Stomach (tissue), 9 donors: Measurements from ENCODE around the gene LENEP. TPM values are rescaled to one million over a fixed set of nuclear protein-coding genes. Genes with fewer than 3 reads are reported as not detected.

ENCODE experiments used
- DNase-seq, 2 donors: peaks; one replicate each; pipeline versions ENCODE4 v3.0.0 to v3.0.0-alpha.2; 2013 to 2019
- H3K27ac ChIP-seq, 5 donors: fragments of 200-600 bp in 4 of 5; sonication (generic) in 4 of 5; one replicate each; pipeline ENCODE4 v1.5.1; 2013 to 2019; ENCODE audit warnings: mild to moderate bottlenecking in 1 of 5, moderate library complexity in 1 of 5
- H3K27me3 ChIP-seq, 3 donors: fragments of 200-600 bp; sonication (generic); one replicate each; pipeline ENCODE4 v1.5.1; 2017 to 2019; ENCODE audit warnings: mixed run types in 1 of 3
- H3K36me3 ChIP-seq, 4 donors: fragments of 200-600 bp; sonication (generic); 1 replicate in 3 of 4; 2 replicates in 1 of 4; pipeline ENCODE4 v1.5.1; 2016 to 2019
- H3K4me1 ChIP-seq, 4 donors: fragments of 200-600 bp; sonication (generic); one replicate each; pipeline ENCODE4 v1.5.1; 2016 to 2019
- H3K4me3 ChIP-seq, 4 donors: fragments of 200-600 bp; sonication (generic) in 3 of 4; one replicate each; pipeline ENCODE4 v1.5.1; 2016 to 2019; ENCODE audit warnings: mild to moderate bottlenecking in 1 of 4
- H3K9me3 ChIP-seq, 4 donors: fragments of 200-600 bp; sonication (generic); one replicate each; pipeline ENCODE4 v1.5.1; 2016 to 2019
- EP300 ChIP-seq: sonication (generic); formaldehyde crosslinking; IDR thresholded peaks from one replicate; pipeline ENCODE4 v1.6.1; 2017; ENCODE audit warnings: antibody characterized with exemption
- POLR2A ChIP-seq, 4 donors: fragments of 450-650 bp; IDR thresholded peaks; one replicate each; pipeline ENCODE4 v1.6.1; 2016; ENCODE audit warnings: antibody characterized with exemption in 4 of 4, control low read depth in 2 of 4, mild to moderate bottlenecking in 1 of 4, moderate library complexity in 1 of 4
- POLR2AphosphoS5 ChIP-seq, 3 donors: sonication (generic); formaldehyde crosslinking; IDR thresholded peaks; one replicate each; pipeline ENCODE4 v1.6.1; 2016; ENCODE audit warnings: antibody characterized with exemption in 3 of 3
- WGBS, 5 donors: extraction: QIAGEN DNeasy Blood & Tissue Kit in 3 of 5; methylation state at CpG; one replicate each; pipeline versions ENCODE4 v1.1.5 to v1.1.7; 2013 to 2018; 5-methylcytosine and 5-hydroxymethylcytosine counted together
- intact Hi-C: fragments of 100-400 bp; cut with DNase I; formaldehyde crosslinking; loops from one replicate; pipeline ENCODE4 v1.15.1; 2023; ENCODE audit warnings: low total_unique reads
- polyA plus RNA-seq, 3 donors: library from polyadenylated mRNA; stranded (reverse); fragments of 200-250 nt; gene quantifications; one replicate each; pipeline ENCODE4 v1.2.3, GENCODE V29; 2013
- total RNA-seq, 5 donors: library from RNA; depleted of rRNA; stranded (reverse); fragments of >200 nt; gene quantifications; one replicate each; pipeline versions ENCODE4 v1.1.0 to v1.2.3, GENCODE V29; 2014 to 2016
- TF ChIP-seq, protein P1 (sequence below), 7 experiments: fragments of 450-650 bp in 4 of 7; fragments of 200-600 bp in 3 of 7; sonication (generic) in 3 of 7; IDR thresholded peaks; one replicate each; pipeline ENCODE4 v1.5.1; 2016 to 2019; ENCODE audit warnings: antibody characterized with exemption in 7 of 7, control low read depth in 2 of 7, mild to moderate bottlenecking in 1 of 7
- donor health status: healthy with polysubstance abuse.
- donor health status: Bipolar disorder and iron deficiency.
- donor health status: healthy.

LENEP gene
- total and polyA plus RNA-seq, 8 donors = 1.1 to 11.6 TPM; not detected in 6

DNA sequence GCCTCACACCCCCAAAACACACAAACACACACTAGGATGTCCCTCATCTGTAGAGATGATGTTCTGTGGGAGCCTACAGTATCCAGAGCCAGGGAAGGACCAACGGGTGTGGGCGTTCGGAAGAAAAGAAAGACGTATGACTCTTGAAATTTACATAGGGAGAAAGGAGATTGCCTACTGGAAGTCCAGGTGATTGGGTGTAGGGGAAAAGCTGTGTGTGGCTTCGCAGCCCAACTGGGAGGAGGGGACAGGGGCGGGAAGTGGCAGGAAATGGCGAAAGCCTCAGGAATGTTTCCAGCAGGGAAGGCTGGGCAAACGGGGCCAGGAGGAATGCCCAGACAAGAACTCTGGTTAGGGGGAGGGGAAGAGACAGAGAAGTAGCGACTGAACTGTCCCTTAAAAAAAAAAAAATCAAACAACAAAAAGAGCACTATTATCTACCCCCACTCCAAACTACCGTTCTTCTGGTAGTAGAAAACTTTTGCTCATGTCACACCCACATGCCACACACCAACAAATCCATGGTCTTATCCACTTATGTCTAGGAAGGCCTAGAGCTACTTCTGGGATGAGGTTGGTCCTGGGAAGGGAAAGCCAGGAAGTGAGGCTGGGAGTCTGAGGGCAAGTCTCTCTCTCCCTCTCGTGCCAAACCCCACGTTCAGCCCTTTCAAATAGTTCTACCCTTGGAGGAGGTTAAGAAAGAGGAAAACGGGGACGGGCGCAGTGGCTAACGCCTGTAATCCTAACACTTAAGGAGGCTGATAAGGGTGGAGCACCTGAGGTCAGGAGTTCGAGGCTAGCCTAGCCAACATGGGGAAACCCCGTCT, 20.7 kb upstream of the LENEP start:
- peak; percentile 83 to 90 for DNase-seq
- TF ChIP-seq, protein P1, sequence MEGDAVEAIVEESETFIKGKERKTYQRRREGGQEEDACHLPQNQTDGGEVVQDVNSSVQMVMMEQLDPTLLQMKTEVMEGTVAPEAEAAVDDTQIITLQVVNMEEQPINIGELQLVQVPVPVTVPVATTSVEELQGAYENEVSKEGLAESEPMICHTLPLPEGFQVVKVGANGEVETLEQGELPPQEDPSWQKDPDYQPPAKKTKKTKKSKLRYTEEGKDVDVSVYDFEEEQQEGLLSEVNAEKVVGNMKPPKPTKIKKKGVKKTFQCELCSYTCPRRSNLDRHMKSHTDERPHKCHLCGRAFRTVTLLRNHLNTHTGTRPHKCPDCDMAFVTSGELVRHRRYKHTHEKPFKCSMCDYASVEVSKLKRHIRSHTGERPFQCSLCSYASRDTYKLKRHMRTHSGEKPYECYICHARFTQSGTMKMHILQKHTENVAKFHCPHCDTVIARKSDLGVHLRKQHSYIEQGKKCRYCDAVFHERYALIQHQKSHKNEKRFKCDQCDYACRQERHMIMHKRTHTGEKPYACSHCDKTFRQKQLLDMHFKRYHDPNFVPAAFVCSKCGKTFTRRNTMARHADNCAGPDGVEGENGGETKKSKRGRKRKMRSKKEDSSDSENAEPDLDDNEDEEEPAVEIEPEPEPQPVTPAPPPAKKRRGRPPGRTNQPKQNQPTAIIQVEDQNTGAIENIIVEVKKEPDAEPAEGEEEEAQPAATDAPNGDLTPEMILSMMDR (IDR thresholded peaks at IDR 0.05) = no peak
- peak; percentile 67 for TF ChIP-seq EP300
- peak; percentile 44 to 90 (median 88) for TF ChIP-seq POLR2AphosphoS5 (IDR thresholded peaks at IDR 0.05)
- H3K4me1 ChIP-seq = peaks cover 53 to 73% (median 59%) of the 10 kb centered on the region in 4 donors
- intact Hi-C loops = no loop called here
- H3K27me3 ChIP-seq = no peaks in the 10 kb centered on the region
- WGBS, 5 donors = 15 to 29% (median 19%) methylated on average over 18 of the region's 18 CpGs
- peak overlapping the region; percentile 64 to 70 (median 68) for H3K4me3 ChIP-seq
- peaks cover 3 to 23% (median 16%) of the 10 kb centered on the region in 4 donors for H3K36me3 ChIP-seq
- peak overlapping the region; percentile 96 to 100 (median 99) for H3K27ac ChIP-seq
- H3K9me3 ChIP-seq = no peaks in the 10 kb centered on the region

DNA sequence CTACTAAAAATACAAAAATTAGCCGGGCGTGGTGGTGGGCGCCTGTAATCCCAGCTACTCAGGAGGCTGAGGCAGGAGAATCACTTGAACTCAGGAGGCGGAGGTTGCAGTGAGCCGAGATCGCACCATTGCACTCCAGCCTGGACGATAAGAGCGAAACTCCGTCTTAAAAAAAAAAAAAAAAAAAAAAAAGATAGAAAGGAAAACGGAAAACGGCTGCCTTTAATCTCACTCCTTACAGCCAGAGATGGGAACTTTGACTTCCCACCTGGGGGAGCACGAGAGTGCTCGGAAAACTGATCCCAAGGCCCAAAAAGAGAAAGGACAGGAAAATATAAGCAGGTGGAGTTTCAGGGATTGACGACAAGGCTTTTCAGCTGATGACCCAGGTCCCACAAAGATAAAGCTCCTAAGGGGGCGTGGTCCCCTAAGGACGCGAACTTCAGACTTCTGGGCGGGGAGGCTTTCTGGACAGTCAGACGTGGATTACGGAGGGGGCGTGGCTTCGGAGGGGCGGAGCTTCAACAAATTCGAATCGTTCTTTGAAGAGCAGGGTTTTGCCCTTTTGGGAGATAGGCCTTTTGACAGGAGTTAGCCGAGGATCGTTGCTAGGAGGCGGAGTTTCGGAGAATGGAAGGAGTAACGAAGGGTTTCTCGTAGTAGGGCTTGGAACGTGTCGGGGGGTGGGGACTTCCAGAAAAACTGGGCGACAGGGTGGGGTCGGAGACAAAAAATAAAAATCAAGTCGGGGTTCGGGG, 19.9 kb upstream of the LENEP start:
- peaks cover 50 to 65% (median 56%) of the 10 kb centered on the region in 4 donors for H3K4me1 ChIP-seq
- TF ChIP-seq, protein P1 (IDR thresholded peaks at IDR 0.05) = peak in 1 of 7 experiments; percentile 31
- TF ChIP-seq EP300 (no peak), POLR2A (IDR thresholded peaks at IDR 0.05) (no peak), POLR2AphosphoS5 (IDR thresholded peaks at IDR 0.05) (peak; percentile 51 to 88 (median 88))
- no peaks in the 10 kb centered on the region for H3K27me3 ChIP-seq
- intact Hi-C loops = no loop called here
- peak overlapping the region; percentile 64 to 70 (median 68) for H3K4me3 ChIP-seq
- peak; percentile 98 for DNase-seq
- H3K9me3 ChIP-seq = no peaks in the 10 kb centered on the region
- 3 to 7% (median 5%) methylated on average over 37 of the region's 37 CpGs for WGBS, 5 donors
- H3K36me3 ChIP-seq = peaks cover 0 to 20% (median 13%) of the 10 kb centered on the region in 4 donors
- peak overlapping the region; percentile 96 to 100 (median 99) for H3K27ac ChIP-seq

DNA sequence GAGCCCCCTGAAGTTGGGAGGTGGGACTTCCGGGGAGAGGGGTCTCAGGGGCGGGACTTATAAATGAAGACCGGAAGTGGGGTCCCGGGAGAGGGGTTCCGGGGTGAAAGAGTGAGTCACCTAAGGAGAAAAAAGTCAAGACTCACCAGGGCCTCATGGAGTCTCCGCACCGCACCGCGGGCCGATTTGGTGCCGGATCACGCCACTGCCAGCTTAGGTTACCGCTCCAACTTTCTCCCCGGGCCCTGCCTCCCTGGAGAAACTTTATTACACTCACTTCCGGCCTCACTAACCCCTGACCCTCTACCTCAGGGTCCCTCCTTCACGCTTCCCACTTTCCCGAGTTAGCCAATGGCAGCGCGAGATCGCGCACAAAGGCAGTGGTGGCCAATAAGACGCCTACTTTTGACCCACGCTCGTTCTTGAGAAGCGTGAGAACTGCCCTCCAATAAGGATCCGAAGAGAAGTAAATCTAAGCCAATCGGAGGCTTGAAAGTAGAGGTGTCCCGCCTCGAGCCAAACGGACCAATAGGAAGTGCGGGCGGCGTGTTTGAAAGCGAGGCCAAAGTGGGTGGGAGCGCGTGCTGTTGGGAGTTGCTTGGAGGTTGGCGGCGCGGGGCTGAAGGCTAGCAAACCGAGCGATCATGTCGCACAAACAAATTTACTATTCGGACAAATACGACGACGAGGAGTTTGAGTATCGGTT, 19.1 kb upstream of the LENEP start, which contains the start of gene CKS1B:
CKS1B (plus strand) TSS at position 580 of the 706 bp plus-strand sequence; CDS start at position 645, 65 bp downstream.
- DNase-seq = peak; percentile 96 to 100
- Histone ChIP-seq H3K4me1 (peaks cover 43 to 58% (median 51%) of the 10 kb centered on the region in 4 donors), H3K36me3 (peaks cover 0 to 17% (median 12%) of the 10 kb centered on the region in 4 donors), H3K4me3 (peak within 1 kb of the TSS; percentile 64 to 70 (median 68)), H3K9me3 (no peaks in the 10 kb centered on the region), H3K27me3 (no peaks in the 10 kb centered on the region), H3K27ac (peak within 1 kb of the TSS; percentile 96 to 100 (median 99))
- intact Hi-C loops = no loop called here
- WGBS, 5 donors = 0 to 1% (median 1%) methylated on average over 47 of the region's 47 CpGs
- TF ChIP-seq POLR2AphosphoS5 (IDR thresholded peaks at IDR 0.05) (peak; percentile 82 to 87 (median 87)), POLR2A (IDR thresholded peaks at IDR 0.05) (peak in 2 of 4 donors; percentile 53 to 64), EP300 (no peak)
- TF ChIP-seq, protein P1 (IDR thresholded peaks at IDR 0.05) = no peak
